Endothelial cell of umbilical vein (primary cell): ENCODE results near the gene PLA2G4F. TPM values are rescaled to one million over a fixed set of nuclear protein-coding genes. Genes with fewer than 3 reads are reported as not detected.

Experiments used
- BruUV-seq: library from RNA; stranded (reverse); fragments of 400-500 nt; replicated peaks from 2 replicates; lab custom pipeline; 2021; lab: Mats Ljungman, UMichigan
- CTCF ChIA-PET: fragments of 300-600, 350-600 bp; sonication (Branson Sonifier 250); formaldehyde crosslinking; loops from one replicate; lab custom pipeline; 2021; ENCODE audit warnings: antibody characterized with exemption, inconsistent platforms; lab: Charles Lee
- POLR2A ChIA-PET: fragments of 300-600, 350-600 bp; sonication (Branson Sonifier 250); formaldehyde crosslinking; loops from one replicate; lab custom pipeline; 2021; ENCODE audit warnings: antibody characterized with exemption, inconsistent platforms; lab: Charles Lee
- DNase-seq: peaks from one replicate; pipeline ENCODE4 v3.0.0-alpha.2; 2011; ENCODE audit warnings: low read depth, low spot score
- FAIRE-seq: peaks from 2 replicates; lab custom pipeline; 2011; peaks lifted over from hg19 to GRCh38; lab: Jason Lieb, UNC
- H2AFZ ChIP-seq: 2 replicates; pipeline ENCODE4 v1.6.0; 2012; ENCODE audit warnings: low read depth, low read length, control low read depth, inconsistent platforms
- H3K27ac ChIP-seq: 2 replicates; pipeline ENCODE4 v1.5.1; 2011; ENCODE audit warnings: low read depth, mild to moderate bottlenecking, control low read depth, low read length, moderate library complexity; ENCODE audit not compliant: insufficient read depth
- H3K27me3 ChIP-seq, 2 experiments: 2 replicates each; pipeline versions ENCODE4 v1.6.0 to v1.6.1; 2011; ENCODE audit warnings: low read length in 2 of 2, mixed read lengths in 1 of 2; ENCODE audit not compliant: control insufficient read depth in 2 of 2, insufficient read depth in 2 of 2
- H3K36me3 ChIP-seq, 2 experiments: 2 replicates in 1 of 2; 3 replicates in 1 of 2; pipeline ENCODE4 v1.5.1; 2011; ENCODE audit warnings: low read length in 2 of 2, mild to moderate bottlenecking in 1 of 2, moderate library complexity in 1 of 2; ENCODE audit not compliant: control insufficient read depth in 2 of 2, insufficient read depth in 2 of 2; ENCODE audit errors: extremely low read depth in 1 of 2
- H3K4me1 ChIP-seq: 3 replicates; pipeline ENCODE4 v1.5.1; 2011; ENCODE audit warnings: mild to moderate bottlenecking, low read length; ENCODE audit not compliant: control insufficient read depth, insufficient read depth; ENCODE audit errors: extremely low read depth
- H3K4me2 ChIP-seq: 2 replicates; pipeline ENCODE4 v1.6.1; 2011; ENCODE audit warnings: low read length, control low read depth, mixed read lengths; ENCODE audit not compliant: insufficient read depth
- H3K4me3 ChIP-seq, 3 experiments: fragments of 200-600 bp in 1 of 3; sonication (generic), shearing (Covaris generic) in 1 of 3; replicated peaks in 1 of 3; 2 replicates each; pipeline ENCODE4 v1.5.1; 2011 to 2016; ENCODE audit warnings: control low read depth in 3 of 3, low read length in 3 of 3, mild to moderate bottlenecking in 2 of 3, inconsistent platforms in 1 of 3, low read depth in 1 of 3, moderate library complexity in 1 of 3; ENCODE audit not compliant: insufficient read depth in 1 of 3
- H3K79me2 ChIP-seq: 2 replicates; pipeline ENCODE4 v1.6.0; 2012; ENCODE audit warnings: low read length, inconsistent platforms; ENCODE audit not compliant: control insufficient read depth, insufficient read depth
- H3K9ac ChIP-seq: replicated peaks from 2 replicates; pipeline ENCODE3; 2011; ENCODE audit warnings: low read length, control low read depth; ENCODE audit not compliant: insufficient read depth; ENCODE audit errors: extremely low read depth
- H3K9me1 ChIP-seq: replicated peaks from 3 replicates; pipeline ENCODE4 v1.6.0; 2011; ENCODE audit warnings: mild to moderate bottlenecking, low read length; ENCODE audit not compliant: control insufficient read depth, insufficient read depth; ENCODE audit errors: extremely low read depth
- H3K9me3 ChIP-seq: replicated peaks from 2 replicates; pipeline ENCODE4 v1.5.1; 2012; ENCODE audit warnings: low read length, inconsistent platforms; ENCODE audit not compliant: control insufficient read depth, insufficient read depth
- H4K20me1 ChIP-seq: replicated peaks from 2 replicates; pipeline ENCODE3; 2011; ENCODE audit warnings: mild to moderate bottlenecking, low read length; ENCODE audit not compliant: control insufficient read depth, insufficient read depth; ENCODE audit errors: extremely low read depth
- CTCF ChIP-seq, 2 donors: IDR thresholded peaks; 1 replicate in 1 of 2; 2 replicates in 1 of 2; pipeline ENCODE4 v1.5.1; 2011; ENCODE audit warnings: low read length in 2 of 2, mild to moderate bottlenecking in 2 of 2, moderate library complexity in 2 of 2, control low read depth in 1 of 2, inconsistent platforms in 1 of 2, low read depth in 1 of 2; ENCODE audit not compliant: insufficient read depth in 1 of 2; ENCODE audit errors: extremely low read depth in 1 of 2
- FOS ChIP-seq: IDR thresholded peaks from 2 replicates; pipeline ENCODE4 v1.6.1; 2011; ENCODE audit warnings: mild to moderate bottlenecking, low read length, moderate library complexity, borderline replicate concordance; ENCODE audit not compliant: insufficient read depth
- JUN ChIP-seq: IDR thresholded peaks from 2 replicates; pipeline ENCODE4 v1.6.1; 2011; ENCODE audit warnings: borderline replicate concordance, low read depth; ENCODE audit not compliant: insufficient read length, insufficient read depth
- MAX ChIP-seq: IDR thresholded peaks from 2 replicates; pipeline ENCODE4 v1.6.1; 2011; ENCODE audit not compliant: insufficient read depth, insufficient read length
- POLR2AphosphoS5 ChIP-seq: IDR thresholded peaks from 2 replicates; pipeline ENCODE4 v1.6.1; 2012; ENCODE audit warnings: low read depth, mild to moderate bottlenecking, control low read depth, low read length, moderate library complexity; ENCODE audit not compliant: insufficient read depth
- dilution Hi-C: fragments of 300-500 bp; cut with MboI; formaldehyde crosslinking; loops from one replicate; pipeline ENCODE4 v1.15.0; 2019; ENCODE audit warnings: low sequenced_read_pairs; ENCODE audit not compliant: extremely low pct_ligation_motif_present
- intact Hi-C: fragments of 100-400 bp; cut with micrococcal nuclease; formaldehyde crosslinking; loops from one replicate; pipeline ENCODE4 v1.10.0; 2022
- polyA plus RNA-seq, 4 experiments: library from polyadenylated mRNA; depleted of rRNA in 3 of 4; stranded (reverse) in 3 of 4; unstranded in 1 of 4; fragments of >200 nt; gene quantifications; 2 replicates each; pipeline versions ENCODE4 v1.2.1 to v1.2.3, GENCODE V29; 2011 to 2012; ENCODE audit warnings: missing spikeins in 1 of 4
- total RNA-seq: library from RNA; stranded (reverse); gene quantifications from 2 replicates; pipeline ENCODE4 v1.2.3, GENCODE V29; 2021

PLA2G4F gene
- total and polyA plus RNA-seq, 2 donors (not counting 3 experiments of a cell fraction or from before 2014, with no cell fraction given): not detected

- no peak overlapping the region for H3K4me3 ChIP-seq
- H3K9me1 ChIP-seq: no peaks in the 10 kb centered on the region
- no peak overlapping the region for H3K27ac ChIP-seq
- DNase-seq (no peak), FAIRE-seq (no peak)
- ChIA-PET CTCF (interaction anchor here (1.1 kb wide), 2 partner anchors 16 to 39 kb away, joined by 3 read pairs; no protein-coding TSS in a partner anchor), POLR2A (no interaction called here)
- no peaks in the 10 kb centered on the region for H3K4me1 ChIP-seq
- H3K79me2 ChIP-seq: no peaks in the 10 kb centered on the region
- dilution Hi-C loops (no loop called here), intact Hi-C loops (no loop called here)
- no TSS peak for BruUV-seq
- no peak overlapping the region for H3K4me2 ChIP-seq
- H3K27me3 ChIP-seq: no peaks in the 10 kb centered on the region
- H3K9ac ChIP-seq: no peak overlapping the region
- no peaks in the 10 kb centered on the region for H3K36me3 ChIP-seq
- H3K9me3 ChIP-seq: no peaks in the 10 kb centered on the region
- no peak for TF ChIP-seq FOS
- no peak for TF ChIP-seq CTCF (IDR thresholded peaks at IDR 0.05; ENCODE audit: extremely low read depth in 1 of 2, insufficient read depth in 1 of 2, low read depth in 1 of 2, low read length in 2 of 2)
- no peaks in the 10 kb centered on the region for H4K20me1 ChIP-seq
- H2AFZ ChIP-seq: no peak overlapping the region
Measured at GRCh38 chr15:42150219-42150970, 6.0 kb downstream of the PLA2G4F start.

GRCh38 chr15:42149493-42150218, 6.8 kb downstream of the PLA2G4F start:
- no peak overlapping the region for H2AFZ ChIP-seq
- TF ChIP-seq MAX: no peak
- TF ChIP-seq POLR2AphosphoS5: no peak
- no peak for TF ChIP-seq JUN
- TF ChIP-seq CTCF (IDR thresholded peaks at IDR 0.05; ENCODE audit: extremely low read depth in 1 of 2, insufficient read depth in 1 of 2, low read depth in 1 of 2, low read length in 2 of 2): no peak
- CTCF ChIA-PET: interaction anchor here (0.8 to 3.5 kb wide), 4 partner anchors 11 to 65 kb away, joined by 3 to 24 read pairs (median 3); no protein-coding TSS in a partner anchor
- no peaks in the 10 kb centered on the region for H4K20me1 ChIP-seq
- dilution Hi-C loops: no loop called here
- H3K79me2 ChIP-seq: no peaks in the 10 kb centered on the region
- no peak overlapping the region for H3K4me2 ChIP-seq
- no peak for DNase-seq
- H3K9ac ChIP-seq: no peak overlapping the region
- POLR2A ChIA-PET: no interaction called here
- no peak overlapping the region for H3K4me3 ChIP-seq
- no peaks in the 10 kb centered on the region for H3K36me3 ChIP-seq
- H3K9me1 ChIP-seq: no peaks in the 10 kb centered on the region
- intact Hi-C loops: no loop called here
- no peaks in the 10 kb centered on the region for H3K4me1 ChIP-seq
- no TSS peak for BruUV-seq
- no peaks in the 10 kb centered on the region for H3K27me3 ChIP-seq
- no peaks in the 10 kb centered on the region for H3K9me3 ChIP-seq
- FAIRE-seq: no peak
- H3K27ac ChIP-seq: no peak overlapping the region
